Heart left ventricle (tissue), 16 donors: ENCODE results near the gene ANKRD2. TPM values are rescaled to one million over a fixed set of nuclear protein-coding genes. Genes with fewer than 3 reads are reported as not detected.
A peak's percentile ranks its signal among the peaks of the same experiment; 100 is the strongest.

Source experiments
- ATAC-seq, 4 donors: fragments of 200-7000 bp; cut with Tn5 transposase; one replicate each; pipeline ENCODE4 v1.9.1; 2020 to 2022; ENCODE audit warnings: moderate library complexity in 4 of 4, mild to moderate bottlenecking in 3 of 4, moderate number of reproducible peaks in 1 of 4
- DNase-seq, 5 donors: peaks; one replicate each; pipeline ENCODE4 v3.0.0-alpha.2; 2020
- H3K27ac ChIP-seq, 12 donors: fragments of 200-600 bp; sonication (generic) in 4 of 12; one replicate each; pipeline versions ENCODE4 v1.5.0 to v1.8.0; 2016 to 2022; ENCODE audit warnings: mild to moderate bottlenecking in 2 of 12
- H3K27me3 ChIP-seq, 9 donors: fragments of 200-600 bp; sonication (generic) in 2 of 9; one replicate each; pipeline versions ENCODE4 v1.5.1 to v1.8.0; 2016 to 2022; ENCODE audit warnings: mild to moderate bottlenecking in 3 of 9
- H3K36me3 ChIP-seq, 9 donors: fragments of 200-600 bp; sonication (generic) in 2 of 9; one replicate each; pipeline versions ENCODE4 v1.5.0 to v1.8.0; 2018 to 2022; ENCODE audit warnings: mild to moderate bottlenecking in 2 of 9
- H3K4me1 ChIP-seq, 12 donors: fragments of 200-600 bp; sonication (generic) in 4 of 12; one replicate each; pipeline versions ENCODE4 v1.5.0 to v1.8.0; 2016 to 2022; ENCODE audit warnings: mild to moderate bottlenecking in 3 of 12
- H3K4me3 ChIP-seq, 12 donors: fragments of 200-600 bp; sonication (generic) in 4 of 12; one replicate each; pipeline versions ENCODE4 v1.5.0 to v1.8.0; 2017 to 2022; ENCODE audit warnings: mild to moderate bottlenecking in 9 of 12, moderate library complexity in 4 of 12
- H3K9me3 ChIP-seq, 12 donors: fragments of 200-600 bp; sonication (generic) in 4 of 12; one replicate each; pipeline versions ENCODE4 v1.5.0 to v1.8.0; 2016 to 2022; ENCODE audit warnings: mild to moderate bottlenecking in 1 of 12
- CTCF ChIP-seq, 12 donors: fragments of 200-600 bp; sonication (generic) in 4 of 12; IDR thresholded peaks; one replicate each; pipeline versions ENCODE4 v1.5.0 to v1.8.0; 2018 to 2022; ENCODE audit warnings: antibody characterized with exemption in 12 of 12, mild to moderate bottlenecking in 5 of 12
- POLR2A ChIP-seq, 2 donors: fragments of 450-650 bp; IDR thresholded peaks; one replicate each; pipeline ENCODE4 v1.6.1; 2017; ENCODE audit warnings: antibody characterized with exemption in 2 of 2, mild to moderate bottlenecking in 2 of 2, moderate library complexity in 2 of 2
- WGBS, 4 donors: extraction: QIAGEN DNeasy Blood & Tissue Kit in 2 of 4; methylation state at CpG; one replicate each; pipeline versions ENCODE4 v1.1.5 to v1.1.7; 2013 to 2018; 5-methylcytosine and 5-hydroxymethylcytosine counted together
- intact Hi-C, 10 donors: fragments of 100-400 bp; cut with DNase I; formaldehyde crosslinking; loops; one replicate each; pipeline versions ENCODE4 v1.11.1 to v1.14.2; 2022
- polyA plus RNA-seq, 2 donors: library from polyadenylated mRNA; stranded (reverse); fragments of 200-250 nt; gene quantifications; one replicate each; pipeline ENCODE4 v1.2.3, GENCODE V29; 2013
- total RNA-seq, 9 donors: library from RNA; depleted of rRNA in 2 of 9; stranded (reverse); fragments of >200 nt in 2 of 9; fragmentation: NEBNext Ultra II Directional in 3 of 9; extraction: Animal tissue kit (Norgen Biotek cat#: 25700) in 3 of 9; gene quantifications; one replicate each; pipeline versions ENCODE4 v1.1.0 to v1.2.4, GENCODE V29; 2016 to 2023
- donor health status: ischemic (EF 13 %, LVEDD 7.1; RV severe dilation, severe dysfunction).
- donor health status: healthy with polysubstance abuse.
- donor health status: DM: no; HTN: yes; CAD: no.
- donor health status: DM: no; HTN: no; CAD: no.
- donor health status: ischemic (EF 25% LVEDD 6.9; RV normal size, moderate dysfunction).
- donor health status: ischemic (EF 25% LVEDD 5.7; RV mildly dilated, moderate dysfunction).
- donor health status: healthy.
- donor health status: DM: yes; HTN: yes; CAD: no.
- donor health status: ischemic (EF 35%, LVEDD 5.7; RV mildly dilated, moderate dysfunction).
- donor health status: nonischemic (EF 11% LVEDD 7.7; RV severe dilation, severe dysfunction).
- donor health status: DM: yes; HTN: yes; CAD: no.
- donor health status: PGD.
- donor health status: ischemic (EF 29% LVEDD 5.4; RV normal size, mild dysfunction).
- donor health status: nonischemic (EF 23%, LVEDD 6.1; RV moderate dilation, normal function).

Gene ANKRD2
- total and polyA plus RNA-seq, 11 donors, result 56.7 to 2,367 (median 517) TPM

GRCh38 chr10:97570146-97570788, 2.3 kb upstream of the ANKRD2 start:
- ATAC-seq (no peak), DNase-seq (peak in 1 of 5 donors; percentile 42)
- 92 to 96% (median 94%) methylated on average over 25 to 33 of the region's 33 CpGs for WGBS, 4 donors
- Histone ChIP-seq H3K4me3 (no peak overlapping the region), H3K36me3 (peaks cover 0 to 36% (median 32%) of the 10 kb centered on the region in 9 donors), H3K9me3 (no peaks in the 10 kb centered on the region), H3K27ac (peak overlapping the region in 7 of 12 donors; percentile 38 to 95 (median 90)), H3K27me3 (no peaks in the 10 kb centered on the region), H3K4me1 (peaks cover 0 to 44% (median 19%) of the 10 kb centered on the region in 12 donors)
- intact Hi-C loops, result loop anchor here in 4 of 10 donors (5.0 kb wide), 2 partner anchors 42 to 162 kb away; no protein-coding TSS in a partner anchor
- TF ChIP-seq CTCF (IDR thresholded peaks at IDR 0.05), result no peak
- TF ChIP-seq POLR2A (IDR thresholded peaks at IDR 0.05), result no peak

- Histone ChIP-seq H3K36me3 (peaks cover 0 to 36% (median 32%) of the 10 kb centered on the region in 9 donors), H3K9me3 (no peaks in the 10 kb centered on the region), H3K4me1 (peaks cover 0 to 49% (median 22%) of the 10 kb centered on the region in 12 donors), H3K27me3 (no peaks in the 10 kb centered on the region), H3K27ac (peak overlapping the region in 9 of 12 donors; percentile 71 to 95 (median 90)), H3K4me3 (no peak overlapping the region)
- WGBS, 4 donors, result 30 to 64% (median 58%) methylated on average over 4 to 5 of the region's 5 CpGs; no CpG with 5 or more reads in 1 of the 4 donors
- ATAC-seq (peak in 2 of 4 donors; percentile 27 to 34), DNase-seq (peak in 2 of 5 donors; percentile 51 to 61)
- intact Hi-C loops, result loop anchor here in 4 of 10 donors (5.0 kb wide), 2 partner anchors 41 to 161 kb away; no protein-coding TSS in a partner anchor
- TF ChIP-seq CTCF (IDR thresholded peaks at IDR 0.05), result no peak
- TF ChIP-seq POLR2A (IDR thresholded peaks at IDR 0.05), result no peak
Measured at GRCh38 chr10:97570789-97571471, 1.6 kb upstream of the ANKRD2 start.

- Histone ChIP-seq H3K4me1 (peaks cover 0 to 50% (median 24%) of the 10 kb centered on the region in 12 donors), H3K4me3 (no peak overlapping the region), H3K27me3 (no peaks in the 10 kb centered on the region), H3K36me3 (peaks cover 0 to 36% (median 32%) of the 10 kb centered on the region in 9 donors), H3K9me3 (no peaks in the 10 kb centered on the region), H3K27ac (peak overlapping the region; percentile 40 to 95 (median 88))
- intact Hi-C loops, result loop anchor here in 9 of 10 donors (1.0 to 5.0 kb wide), 5 partner anchors 39 to 161 kb away; no protein-coding TSS in a partner anchor
- 75 to 84% (median 79%) methylated on average over 3 of the region's 3 CpGs for WGBS, 4 donors
- DNase-seq (peak in 1 of 5 donors; percentile 9), ATAC-seq (no peak)
- TF ChIP-seq POLR2A (IDR thresholded peaks at IDR 0.05), result no peak
- TF ChIP-seq CTCF (IDR thresholded peaks at IDR 0.05), result no peak
Measured at GRCh38 chr10:97571622-97572021, 957 bp upstream of the ANKRD2 start.

DNA sequence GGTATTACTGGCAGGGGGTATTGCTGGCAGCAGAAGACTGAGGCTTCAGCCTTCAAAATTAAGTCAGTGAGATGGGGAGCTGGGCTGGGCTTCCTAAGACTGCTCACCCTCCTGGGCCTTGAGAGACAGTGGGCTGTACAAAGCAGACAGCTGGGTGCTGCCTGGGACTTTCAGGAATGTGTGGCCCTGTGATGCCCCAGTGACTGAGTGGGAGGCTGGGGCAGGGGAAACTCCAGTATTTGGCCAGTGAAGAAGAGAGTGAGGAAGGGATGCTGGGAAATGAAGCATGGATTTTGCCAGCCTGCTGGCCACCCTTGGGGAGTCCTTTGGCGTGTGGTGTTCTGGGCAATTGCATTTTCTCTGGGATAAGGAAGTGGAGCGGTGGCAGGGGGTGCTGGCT, 442 bp downstream of the ANKRD2 start:
- Histone ChIP-seq H3K36me3 (peaks cover 0 to 34% (median 30%) of the 10 kb centered on the region in 9 donors), H3K9me3 (no peaks in the 10 kb centered on the region), H3K4me1 (peaks cover 0 to 50% (median 24%) of the 10 kb centered on the region in 12 donors), H3K27ac (peak overlapping the region; percentile 64 to 95 (median 88)), H3K27me3 (no peaks in the 10 kb centered on the region), H3K4me3 (peak overlapping the region in 8 of 12 donors; percentile 20 to 43 (median 37))
- ATAC-seq (peak in 3 of 4 donors; percentile 2 to 29 (median 26)), DNase-seq (peak in 1 of 5 donors; percentile 58)
- intact Hi-C loops, result loop anchor here in 8 of 10 donors (2.0 to 5.0 kb wide), 4 partner anchors 38 to 159 kb away; no protein-coding TSS in a partner anchor
- 71 to 91% (median 86%) methylated on average over 2 of the region's 2 CpGs for WGBS, 4 donors
- TF ChIP-seq CTCF (IDR thresholded peaks at IDR 0.05) (no peak), POLR2A (IDR thresholded peaks at IDR 0.05) (no peak)
